Stimulated activated CD4-positive, alpha-beta T cell treated with anti-CD3 and anti-CD28 coated beads, Interleukin-4, amount 100 ng/mL, for 4 hours (primary cell): Measurements from ENCODE around the gene GFRA4.

Experiments used
- DNase-seq, 2 experiments: peaks; one replicate each; pipeline ENCODE4 v3.0.0-alpha.2; 2020

The GFRA4 gene

GRCh38 chr20:3673221-3674070 lies 10.2 kb upstream of the GFRA4 start:
- no peak for DNase-seq

GRCh38 chr20:3672547-3673171 lies 9.5 kb upstream of the GFRA4 start:
- no peak for DNase-seq

DNA sequence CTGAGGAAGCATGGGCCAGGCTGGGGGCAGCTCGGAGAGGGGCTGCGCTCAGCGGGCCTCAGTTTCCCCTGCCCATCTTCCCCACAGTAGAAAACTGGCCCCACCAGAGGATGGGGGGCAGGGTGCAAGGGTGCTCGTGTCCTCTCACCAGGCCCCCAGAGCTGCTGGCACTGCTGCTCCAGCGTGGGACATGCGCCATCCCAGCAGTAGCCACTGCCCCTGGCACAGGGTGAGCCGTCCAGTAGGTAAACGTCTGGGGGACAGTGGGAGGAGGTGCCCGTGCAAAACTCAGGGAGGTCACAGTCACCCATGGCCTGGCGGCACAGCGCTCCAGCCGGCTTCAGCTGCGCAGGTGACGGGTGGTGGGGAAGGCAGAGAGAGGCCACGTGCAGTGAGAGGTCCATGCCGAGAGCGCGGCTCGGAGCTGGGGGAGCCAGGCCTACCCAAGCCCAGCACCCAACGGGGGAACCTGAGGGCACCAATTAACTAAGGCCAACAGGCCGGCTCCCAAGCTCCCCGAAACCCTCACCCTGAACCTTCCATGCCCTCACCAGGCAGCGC lies 8.9 kb upstream of the GFRA4 start:
- no peak for DNase-seq

GRCh38 chr20:3670945-3671344 lies 7.7 kb upstream of the GFRA4 start:
- no peak for DNase-seq

DNA sequence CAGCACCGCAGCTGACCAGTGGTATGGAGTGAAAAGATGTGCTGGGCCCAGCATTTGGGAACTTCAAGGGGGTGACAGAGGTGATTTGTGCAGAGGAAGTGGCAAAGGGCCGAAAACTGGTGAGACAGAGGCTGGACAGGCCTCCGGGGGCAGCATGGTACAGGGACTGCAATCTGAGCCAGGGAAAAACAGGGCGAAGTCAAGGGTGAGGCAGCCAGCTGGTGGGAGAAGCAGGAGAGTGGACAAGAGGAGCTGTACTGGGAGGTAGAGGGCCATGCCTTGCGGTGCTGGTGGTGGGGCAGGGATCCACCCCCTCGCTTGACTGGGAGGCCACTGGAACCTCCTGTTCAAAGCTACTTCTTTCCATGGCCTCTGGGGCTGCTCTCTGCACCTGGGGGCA lies 7.3 kb upstream of the GFRA4 start:
- DNase-seq = no peak

DNA sequence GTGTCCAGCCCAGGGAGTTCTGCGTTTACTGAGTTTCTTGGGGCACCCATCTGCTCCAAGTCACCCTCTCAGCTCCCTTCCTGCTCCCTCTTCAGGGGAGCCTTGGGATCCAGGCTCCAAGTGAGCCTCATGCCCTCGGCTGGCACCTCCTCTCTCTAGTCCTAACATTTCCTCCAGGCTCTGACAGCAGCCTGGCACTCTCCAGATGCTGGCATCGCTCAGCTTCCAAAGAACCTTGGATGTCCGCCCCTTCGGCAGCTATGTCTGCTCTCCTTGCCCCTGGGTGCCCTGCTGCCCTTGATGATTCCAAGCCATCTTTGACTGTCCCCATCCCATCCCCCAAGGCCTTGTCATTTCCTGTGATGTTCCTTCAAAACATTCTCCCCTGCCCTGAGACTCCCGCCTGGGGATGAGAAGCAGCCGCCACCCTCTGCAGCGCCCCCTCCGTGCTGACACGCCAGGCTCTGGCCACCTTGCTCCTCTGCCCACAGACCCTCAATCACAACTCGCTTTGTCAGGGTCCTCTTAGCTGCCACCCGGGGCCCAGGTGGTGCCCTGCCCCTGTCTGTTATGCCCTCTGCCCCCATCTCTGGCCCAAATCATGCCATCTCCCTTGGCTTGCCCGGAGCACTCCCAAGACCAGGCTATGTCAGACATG lies 6.6 kb upstream of the GFRA4 start:
- DNase-seq = no peak

GRCh38 chr20:3667434-3668037 lies 4.3 kb upstream of the GFRA4 start:
- no peak for DNase-seq

- DNase-seq = no peak
Measured at GRCh38 chr20:3663858-3664257, 659 bp upstream of the GFRA4 start.

GRCh38 chr20:3661814-3662665 lies 1.2 kb downstream of the GFRA4 start:
- no peak for DNase-seq

DNA sequence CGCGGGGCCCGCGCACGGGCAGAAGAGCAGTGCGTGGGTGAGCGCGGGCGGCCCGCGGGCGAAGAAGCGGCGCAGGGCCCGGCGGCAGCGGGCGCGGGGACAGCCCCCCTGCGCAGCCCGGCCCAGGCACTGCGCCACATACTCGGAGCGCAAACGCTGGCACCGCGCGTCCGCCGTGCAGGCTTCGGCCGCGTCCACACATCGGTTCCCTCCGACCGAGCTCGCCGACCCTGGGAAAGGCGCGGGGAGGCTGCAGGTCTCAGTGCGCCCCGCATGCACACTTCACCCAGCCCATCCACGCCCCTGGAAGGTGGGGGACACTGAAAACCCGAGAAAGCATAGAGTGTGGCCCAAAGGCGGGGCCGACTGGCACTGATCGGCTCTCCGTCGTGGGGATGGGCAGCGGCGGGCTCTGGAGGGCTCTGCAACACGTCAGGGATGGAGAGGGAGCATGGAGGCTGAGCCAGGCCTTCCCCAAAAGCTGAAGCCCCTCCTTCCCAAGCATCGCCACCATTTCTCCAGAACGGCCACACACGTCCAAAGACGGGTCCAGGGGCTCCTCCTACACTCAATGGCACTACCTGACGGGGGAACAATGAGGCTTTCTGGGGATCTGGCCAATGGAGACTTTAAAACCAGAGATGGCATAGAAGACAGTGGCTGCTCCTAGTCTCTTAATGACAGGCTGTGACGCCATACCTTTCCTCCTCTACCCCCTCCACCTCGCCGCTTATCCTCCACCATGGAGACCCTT lies 2.0 kb downstream of the GFRA4 start:
- DNase-seq = no peak

DNA sequence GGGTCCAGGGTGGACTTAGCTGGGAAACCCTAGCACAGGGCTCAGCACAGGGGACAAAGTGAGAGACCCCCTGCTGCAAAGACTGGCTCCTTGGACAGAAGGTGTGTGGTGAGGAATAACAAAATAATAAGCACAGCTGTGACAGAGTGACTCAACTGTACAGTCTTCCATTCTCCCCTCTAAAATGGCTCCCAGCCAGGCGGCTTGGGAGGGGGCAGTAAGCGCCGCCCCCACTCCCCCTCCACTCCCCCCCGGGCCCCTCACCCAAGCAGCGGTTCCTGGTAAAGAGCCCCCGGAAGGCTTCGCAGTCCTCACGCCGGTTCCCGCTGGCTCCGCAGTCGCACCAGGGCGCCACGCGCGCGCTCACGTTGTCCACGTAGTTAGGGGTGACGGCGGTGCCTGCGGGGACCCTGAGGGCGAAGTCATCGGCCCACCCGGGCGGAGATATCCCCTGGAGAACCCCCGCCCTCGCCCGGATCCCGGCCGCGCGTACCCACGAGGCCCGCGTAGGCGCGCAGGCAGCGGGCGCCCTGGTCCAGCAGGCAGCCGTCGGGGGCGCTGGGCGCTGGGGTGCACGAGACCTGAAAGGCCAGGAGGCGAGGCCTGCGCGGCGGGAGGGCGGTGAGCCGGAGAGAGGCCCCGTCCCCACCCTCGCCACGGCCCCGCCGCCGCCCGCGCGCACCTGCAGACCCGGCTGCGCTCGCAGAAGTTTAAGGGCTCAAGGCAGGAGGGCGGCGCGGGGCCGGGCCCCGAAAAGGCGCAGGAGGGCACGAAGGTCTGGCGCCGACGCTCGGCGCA lies 2.7 kb downstream of the GFRA4 start:
- no peak for DNase-seq

DNA sequence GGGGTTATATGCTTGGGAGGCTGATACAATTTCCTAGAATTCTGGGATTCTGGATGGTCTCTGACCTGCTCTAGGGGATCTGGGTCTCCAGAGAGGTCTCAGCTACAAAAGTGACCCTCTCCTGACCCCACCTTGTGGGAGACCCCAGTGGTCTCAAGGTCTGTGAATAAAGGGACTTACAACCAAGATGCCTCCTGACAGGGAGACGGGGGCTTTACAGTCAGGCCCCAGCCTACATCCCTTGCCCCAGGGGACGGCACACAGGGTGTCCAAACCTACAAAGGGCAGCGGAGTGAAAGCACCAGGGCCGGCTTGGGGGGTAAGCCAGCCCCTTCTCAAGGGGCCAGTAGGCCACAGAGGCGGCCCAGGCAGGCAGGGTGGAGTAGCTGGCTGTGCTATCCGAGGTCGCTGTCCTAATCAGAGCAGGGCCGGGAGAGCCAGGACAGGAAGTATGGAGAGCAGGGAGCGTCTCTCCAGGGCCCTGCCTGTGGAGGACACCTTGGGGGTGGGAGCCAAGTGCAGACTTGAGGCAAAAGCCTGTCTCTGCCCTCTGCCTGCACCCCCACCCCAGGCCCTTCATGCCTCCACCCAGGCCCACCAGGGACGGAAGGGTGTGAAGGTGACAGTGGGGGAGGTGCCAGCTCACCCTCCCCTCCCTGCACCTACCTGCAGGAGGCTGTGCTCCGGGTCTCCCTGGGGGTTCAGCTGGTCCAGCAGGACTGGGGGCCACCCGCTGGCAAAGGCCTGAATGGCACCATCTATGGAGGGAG lies 3.5 kb downstream of the GFRA4 start:
- DNase-seq = no peak

- DNase-seq = no peak
Measured at GRCh38 chr20:3658716-3659491, 4.3 kb downstream of the GFRA4 start.

- no peak for DNase-seq
Measured at GRCh38 chr20:3658019-3658715, 5.0 kb downstream of the GFRA4 start.

DNA sequence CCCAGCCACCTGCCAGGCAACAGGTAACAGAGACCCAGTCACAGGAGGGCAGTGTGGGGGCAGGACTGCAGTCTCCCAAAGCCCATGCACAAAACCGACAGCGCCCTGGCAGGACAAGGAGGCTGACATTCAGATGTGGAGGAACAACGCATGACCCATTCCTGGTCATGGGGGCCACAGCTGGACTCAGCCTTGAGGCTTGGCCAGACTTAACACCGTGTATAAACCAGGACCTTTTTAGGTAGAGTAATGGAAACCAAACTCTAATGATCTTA lies 8.1 kb downstream of the GFRA4 start:
- DNase-seq = no peak

- no peak for DNase-seq
Measured at GRCh38 chr20:3654326-3655130, 8.7 kb downstream of the GFRA4 start.

DNA sequence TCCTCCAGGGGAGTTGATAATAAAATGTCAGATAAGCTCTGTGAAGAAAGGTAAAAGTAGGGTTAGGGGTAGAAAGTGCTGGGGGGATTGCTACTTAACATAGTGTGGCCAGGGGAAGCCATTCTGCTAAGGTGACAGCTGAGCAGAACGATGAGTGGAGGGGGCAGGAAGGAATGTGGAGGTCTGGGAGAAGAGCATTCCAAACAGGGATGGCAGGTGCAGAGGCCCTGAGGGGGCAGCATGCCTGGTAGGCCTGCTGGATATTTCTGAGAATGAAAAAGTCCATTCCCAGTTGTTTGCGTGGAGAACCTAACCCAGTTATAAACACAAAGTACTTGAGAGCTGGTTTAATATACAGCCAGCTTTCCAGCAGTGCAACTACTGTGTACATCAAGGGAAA lies 9.3 kb downstream of the GFRA4 start:
- no peak for DNase-seq
